ENCODE results near the gene RPN1. TPM values are rescaled to one million over a fixed set of nuclear protein-coding genes. Genes with fewer than 3 reads are reported as not detected.

Gene RPN1
- total and polyA plus RNA-seq, 10 of the 15 experiments (the other 5 are each of a cell fraction or from before 2014, with no cell fraction given), result 56.1 to 266 (median 157) TPM

GRCh38 chr3:128581566-128581965 lies 69.1 kb downstream of the RPN1 start:
- POLR2A ChIA-PET, result no interaction called here
- CTCF ChIA-PET, result interaction anchor here (1.3 to 2.5 kb wide), 3 partner anchors 9 to 27 kb away, joined by 3 to 10 read pairs (median 5); no protein-coding TSS in a partner anchor
- Histone ChIP-seq H3K4me3 (no peak overlapping the region), H2AFZ (ENCODE audit: control insufficient read depth, low read depth, low read length) (no peak overlapping the region), H3K9me3 (replicated peaks; ENCODE audit: control insufficient read depth, insufficient read depth, low read length) (peaks cover 3% of the 10 kb centered on the region; the same call in 2 of the 3 replicates), H3K4me2 (ENCODE audit: control insufficient read depth, insufficient read depth) (no peak overlapping the region), H3K9ac (ENCODE audit: control insufficient read depth, insufficient read depth, low read length) (no peak overlapping the region), H3K79me2 (ENCODE audit: control insufficient read depth, insufficient read depth, low read length) (no peaks in the 10 kb centered on the region), H4K20me1 (ENCODE audit: control insufficient read depth, insufficient read depth) (no peaks in the 10 kb centered on the region), H3K4me1 (ENCODE audit: control insufficient read depth, insufficient read depth, low read length) (no peaks in the 10 kb centered on the region), H3K27ac (ENCODE audit: control insufficient read depth, insufficient read depth) (no peak overlapping the region), H3K36me3 (ENCODE audit: control insufficient read depth in 2 of 2, insufficient read depth in 2 of 2, low read length in 1 of 2) (no peaks in the 10 kb centered on the region), H3K27me3 (replicated peaks in 1 of 2; ENCODE audit: control insufficient read depth in 2 of 2, insufficient read depth in 2 of 2, low read length in 1 of 2) (no peaks in the 10 kb centered on the region)
- ATAC-seq (no peak), DNase-seq (ENCODE audit: low read depth, low spot score) (no peak), FAIRE-seq (no peak)
- intact Hi-C loops (cut with micrococcal nuclease; ENCODE audit: unreplicated experiment), result no loop called here
- no TSS peak for BruUV-seq (replicated peaks)
- RAD21 ChIA-PET (ENCODE audit: unreplicated experiment), result no interaction called here
- TF ChIP-seq SUZ12 (IDR thresholded peaks at IDR 0.05; ENCODE audit: unreplicated experiment), result no peak
- in situ Hi-C loops (cut with MboI), result no loop called here
- SMC1A ChIA-PET (ENCODE audit: uncharacterized antibody, unreplicated experiment), result no interaction called here

- Histone ChIP-seq H2AFZ (ENCODE audit: control insufficient read depth, low read depth, low read length) (no peak overlapping the region), H3K4me1 (ENCODE audit: control insufficient read depth, insufficient read depth, low read length) (no peaks in the 10 kb centered on the region), H3K79me2 (ENCODE audit: control insufficient read depth, insufficient read depth, low read length) (no peaks in the 10 kb centered on the region), H3K9me3 (replicated peaks; ENCODE audit: control insufficient read depth, insufficient read depth, low read length) (peaks cover 3% of the 10 kb centered on the region; the same call in 2 of the 3 replicates), H3K36me3 (ENCODE audit: control insufficient read depth in 2 of 2, insufficient read depth in 2 of 2, low read length in 1 of 2) (no peaks in the 10 kb centered on the region), H3K9ac (ENCODE audit: control insufficient read depth, insufficient read depth, low read length) (no peak overlapping the region), H3K27me3 (replicated peaks in 1 of 2; ENCODE audit: control insufficient read depth in 2 of 2, insufficient read depth in 2 of 2, low read length in 1 of 2) (no peaks in the 10 kb centered on the region), H3K4me3 (no peak overlapping the region), H3K27ac (ENCODE audit: control insufficient read depth, insufficient read depth) (no peak overlapping the region), H4K20me1 (ENCODE audit: control insufficient read depth, insufficient read depth) (no peaks in the 10 kb centered on the region), H3K4me2 (ENCODE audit: control insufficient read depth, insufficient read depth) (no peak overlapping the region)
- in situ Hi-C loops (cut with MboI), result no loop called here
- 13% methylated on average over 2 of the region's 2 CpGs for WGBS (ENCODE audit: insufficient coverage, insufficient replicate concordance, low lambda C conversion rate, missing lambda C conversion rate)
- POLR2A ChIA-PET, result no interaction called here
- no peak for DNase-seq (ENCODE audit: low read depth, low spot score)
- intact Hi-C loops (cut with micrococcal nuclease; ENCODE audit: unreplicated experiment), result no loop called here
- CTCF ChIA-PET, result interaction anchor here (0.8 to 1.0 kb wide), 2 partner anchors 72 to 153 kb away, joined by 3 read pairs; no protein-coding TSS in a partner anchor
- BruUV-seq (replicated peaks), result no TSS peak
- TF ChIP-seq PAX8 (IDR thresholded peaks at IDR 0.05) (no peak), MXI1 (IDR thresholded peaks at IDR 0.05; ENCODE audit: low read depth, low read length) (no peak), SMAD5 (IDR thresholded peaks at IDR 0.05; ENCODE audit: low read depth) (no peak), BCL3 (IDR thresholded peaks at IDR 0.05; ENCODE audit: borderline replicate concordance, insufficient read depth, low read depth, low read length, poor library complexity, severe bottlenecking) (no peak), POLR2A (IDR thresholded peaks at IDR 0.05; ENCODE audit: low read depth, low read length) (no peak), KLF5 (IDR thresholded peaks at IDR 0.05; ENCODE audit: partially characterized antibody) (no peak), USF1 (IDR thresholded peaks at IDR 0.05; ENCODE audit: borderline replicate concordance, extremely low read length, insufficient read depth, low read depth, low read length) (peak; percentile 28), TARDBP (IDR thresholded peaks at IDR 0.05; ENCODE audit: borderline replicate concordance) (no peak)
- no peak for FAIRE-seq
- RAD21 ChIA-PET (ENCODE audit: unreplicated experiment), result no interaction called here
- SMC1A ChIA-PET (ENCODE audit: uncharacterized antibody, unreplicated experiment), result no interaction called here
- no peak for ATAC-seq
Observed at GRCh38 chr3:128579927-128580326, 70.7 kb downstream of the RPN1 start.

All from GM12878 (cell line).